Heart left ventricle (tissue), 16 donors: ENCODE measurements around the gene CTTNBP2. TPM values are rescaled to one million over a fixed set of nuclear protein-coding genes. Genes with fewer than 3 reads are reported as not detected.
A peak's percentile ranks its signal among the peaks of the same experiment; 100 is the strongest.

ENCODE experiments used
- ATAC-seq, 4 donors: fragments of 200-7000 bp; cut with Tn5 transposase; one replicate each; pipeline ENCODE4 v1.9.1; 2020 to 2022; ENCODE audit warnings: moderate library complexity in 4 of 4, mild to moderate bottlenecking in 3 of 4, moderate number of reproducible peaks in 1 of 4
- DNase-seq, 5 donors: peaks; one replicate each; pipeline ENCODE4 v3.0.0-alpha.2; 2020
- H3K27ac ChIP-seq, 12 donors: fragments of 200-600 bp; sonication (generic) in 4 of 12; one replicate each; pipeline versions ENCODE4 v1.5.0 to v1.8.0; 2016 to 2022; ENCODE audit warnings: mild to moderate bottlenecking in 2 of 12
- H3K27me3 ChIP-seq, 9 donors: fragments of 200-600 bp; sonication (generic) in 2 of 9; one replicate each; pipeline versions ENCODE4 v1.5.1 to v1.8.0; 2016 to 2022; ENCODE audit warnings: mild to moderate bottlenecking in 3 of 9
- H3K36me3 ChIP-seq, 9 donors: fragments of 200-600 bp; sonication (generic) in 2 of 9; one replicate each; pipeline versions ENCODE4 v1.5.0 to v1.8.0; 2018 to 2022; ENCODE audit warnings: mild to moderate bottlenecking in 2 of 9
- H3K4me1 ChIP-seq, 12 donors: fragments of 200-600 bp; sonication (generic) in 4 of 12; one replicate each; pipeline versions ENCODE4 v1.5.0 to v1.8.0; 2016 to 2022; ENCODE audit warnings: mild to moderate bottlenecking in 3 of 12
- H3K4me3 ChIP-seq, 12 donors: fragments of 200-600 bp; sonication (generic) in 4 of 12; one replicate each; pipeline versions ENCODE4 v1.5.0 to v1.8.0; 2017 to 2022; ENCODE audit warnings: mild to moderate bottlenecking in 9 of 12, moderate library complexity in 4 of 12
- H3K9me3 ChIP-seq, 12 donors: fragments of 200-600 bp; sonication (generic) in 4 of 12; one replicate each; pipeline versions ENCODE4 v1.5.0 to v1.8.0; 2016 to 2022; ENCODE audit warnings: mild to moderate bottlenecking in 1 of 12
- CTCF ChIP-seq, 12 donors: fragments of 200-600 bp; sonication (generic) in 4 of 12; IDR thresholded peaks; one replicate each; pipeline versions ENCODE4 v1.5.0 to v1.8.0; 2018 to 2022; ENCODE audit warnings: antibody characterized with exemption in 12 of 12, mild to moderate bottlenecking in 5 of 12
- POLR2A ChIP-seq, 2 donors: fragments of 450-650 bp; IDR thresholded peaks; one replicate each; pipeline ENCODE4 v1.6.1; 2017; ENCODE audit warnings: antibody characterized with exemption in 2 of 2, mild to moderate bottlenecking in 2 of 2, moderate library complexity in 2 of 2
- WGBS, 4 donors: extraction: QIAGEN DNeasy Blood & Tissue Kit in 2 of 4; methylation state at CpG; one replicate each; pipeline versions ENCODE4 v1.1.5 to v1.1.7; 2013 to 2018; 5-methylcytosine and 5-hydroxymethylcytosine counted together
- intact Hi-C, 10 donors: fragments of 100-400 bp; cut with DNase I; formaldehyde crosslinking; loops; one replicate each; pipeline versions ENCODE4 v1.11.1 to v1.14.2; 2022
- polyA plus RNA-seq, 2 donors: library from polyadenylated mRNA; stranded (reverse); fragments of 200-250 nt; gene quantifications; one replicate each; pipeline ENCODE4 v1.2.3, GENCODE V29; 2013
- total RNA-seq, 9 donors: library from RNA; depleted of rRNA in 2 of 9; stranded (reverse); fragments of >200 nt in 2 of 9; fragmentation: NEBNext Ultra II Directional in 3 of 9; extraction: Animal tissue kit (Norgen Biotek cat#: 25700) in 3 of 9; gene quantifications; one replicate each; pipeline versions ENCODE4 v1.1.0 to v1.2.4, GENCODE V29; 2016 to 2023
- donor health status: ischemic (EF 13 %, LVEDD 7.1; RV severe dilation, severe dysfunction).
- donor health status: healthy with polysubstance abuse.
- donor health status: DM: no; HTN: yes; CAD: no.
- donor health status: DM: no; HTN: no; CAD: no.
- donor health status: ischemic (EF 25% LVEDD 6.9; RV normal size, moderate dysfunction).
- donor health status: ischemic (EF 25% LVEDD 5.7; RV mildly dilated, moderate dysfunction).
- donor health status: healthy.
- donor health status: DM: yes; HTN: yes; CAD: no.
- donor health status: ischemic (EF 35%, LVEDD 5.7; RV mildly dilated, moderate dysfunction).
- donor health status: nonischemic (EF 11% LVEDD 7.7; RV severe dilation, severe dysfunction).
- donor health status: DM: yes; HTN: yes; CAD: no.
- donor health status: PGD.
- donor health status: ischemic (EF 29% LVEDD 5.4; RV normal size, mild dysfunction).
- donor health status: nonischemic (EF 23%, LVEDD 6.1; RV moderate dilation, normal function).

The CTTNBP2 gene
- total and polyA plus RNA-seq, 11 donors, result 0.31 to 3.9 (median 0.76) TPM

DNA sequence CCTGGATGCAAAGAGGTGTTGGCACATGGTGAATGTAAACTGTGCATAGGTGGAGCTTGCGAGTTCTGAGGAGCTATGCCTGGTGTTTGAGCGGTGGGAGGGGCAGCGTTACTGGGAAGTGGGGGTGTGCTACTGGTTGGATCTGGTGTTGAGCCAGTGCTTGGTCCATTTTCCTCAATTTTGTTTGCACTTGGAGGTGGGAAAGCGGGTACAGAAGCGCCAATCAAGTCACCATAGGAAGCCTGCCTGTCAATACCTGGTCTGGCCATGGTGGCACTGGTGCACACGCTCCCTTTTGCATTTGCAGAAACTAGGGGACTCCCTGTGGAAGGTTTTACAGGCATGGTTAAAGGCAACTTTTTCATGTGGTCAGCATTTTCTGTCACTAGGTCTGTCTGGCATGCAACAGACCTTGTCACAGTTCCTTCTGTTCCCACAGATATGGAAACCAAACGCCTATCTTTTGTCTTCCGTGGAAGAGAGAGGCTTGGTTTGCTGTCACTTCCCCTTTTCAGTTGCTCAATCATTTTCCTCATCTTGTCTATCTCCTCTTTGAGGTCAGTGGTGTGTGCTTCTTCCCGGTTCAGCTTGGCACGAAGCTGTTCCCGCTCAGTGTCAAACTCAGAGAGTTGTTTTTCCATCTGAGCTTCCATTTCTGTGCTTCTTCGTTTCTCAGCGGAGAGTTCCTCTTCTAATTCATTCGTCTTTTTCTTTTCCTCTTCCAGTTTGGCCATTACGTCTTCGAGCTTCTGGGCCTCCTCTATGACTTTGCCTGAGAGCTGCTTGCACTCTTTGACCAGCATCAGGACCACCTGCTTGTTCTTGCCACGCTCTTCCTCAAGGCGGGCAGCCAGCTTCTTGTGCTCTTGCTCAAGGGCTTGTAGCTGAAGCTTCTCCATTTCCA, 81.1 kb downstream of the CTTNBP2 start:
- peaks cover 0 to 9% (median 0%) of the 10 kb centered on the region in 9 donors for H3K36me3 ChIP-seq
- no peaks in the 10 kb centered on the region for H3K9me3 ChIP-seq
- DNase-seq (no peak), ATAC-seq (peak; percentile 48 to 81 (median 69))
- 85 to 90% (median 88%) methylated on average over 18 of the region's 18 CpGs for WGBS, 4 donors
- no peaks in the 10 kb centered on the region for H3K27me3 ChIP-seq
- intact Hi-C loops, result no loop called here
- no peak for TF ChIP-seq CTCF (IDR thresholded peaks at IDR 0.05)
- TF ChIP-seq POLR2A (IDR thresholded peaks at IDR 0.05), result no peak
- no peaks in the 10 kb centered on the region for H3K4me1 ChIP-seq
- peak overlapping the region in 3 of 12 donors; percentile 16 to 88 (median 40) for H3K27ac ChIP-seq
- H3K4me3 ChIP-seq, result no peak overlapping the region

GRCh38 chr7:117790731-117791130, 82.5 kb downstream of the CTTNBP2 start:
- WGBS, 4 donors, result 95 to 96% (median 96%) methylated on average over 5 of the region's 5 CpGs
- H3K4me1 ChIP-seq, result no peaks in the 10 kb centered on the region
- TF ChIP-seq POLR2A (IDR thresholded peaks at IDR 0.05) (no peak), CTCF (IDR thresholded peaks at IDR 0.05) (no peak)
- ATAC-seq (no peak), DNase-seq (no peak)
- peaks cover 0 to 9% (median 0%) of the 10 kb centered on the region in 9 donors for H3K36me3 ChIP-seq
- no peak overlapping the region for H3K4me3 ChIP-seq
- no peaks in the 10 kb centered on the region for H3K9me3 ChIP-seq
- no peaks in the 10 kb centered on the region for H3K27me3 ChIP-seq
- no peak overlapping the region for H3K27ac ChIP-seq
- intact Hi-C loops, result no loop called here

DNA sequence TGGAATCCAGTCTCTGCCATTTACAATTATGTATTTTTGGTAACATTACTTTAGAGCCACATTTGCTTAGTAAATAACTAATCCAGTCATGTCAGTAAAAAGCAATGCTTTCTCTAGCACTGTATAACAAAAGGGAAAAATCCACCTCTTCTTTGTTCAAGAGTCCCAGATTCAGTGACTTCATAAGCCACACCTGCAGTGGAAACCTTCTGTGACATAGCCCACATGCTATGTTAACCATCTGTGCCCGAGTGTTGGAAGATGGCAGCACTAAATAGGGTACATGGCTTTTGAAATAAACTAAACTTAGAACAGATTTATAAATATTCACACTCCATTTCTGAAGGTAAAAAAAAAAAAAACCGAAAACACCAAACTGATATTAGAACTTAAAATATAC, 83.0 kb downstream of the CTTNBP2 start:
- no peak overlapping the region for H3K4me3 ChIP-seq
- H3K27me3 ChIP-seq, result no peaks in the 10 kb centered on the region
- ATAC-seq (no peak), DNase-seq (no peak)
- 91 to 96% (median 93%) methylated on average over 2 of the region's 2 CpGs for WGBS, 4 donors
- no peaks in the 10 kb centered on the region for H3K4me1 ChIP-seq
- H3K9me3 ChIP-seq, result no peaks in the 10 kb centered on the region
- intact Hi-C loops, result no loop called here
- TF ChIP-seq CTCF (IDR thresholded peaks at IDR 0.05), result no peak
- no peak for TF ChIP-seq POLR2A (IDR thresholded peaks at IDR 0.05)
- peaks cover 0 to 9% (median 0%) of the 10 kb centered on the region in 9 donors for H3K36me3 ChIP-seq
- no peak overlapping the region for H3K27ac ChIP-seq

GRCh38 chr7:117785431-117785830, 87.8 kb downstream of the CTTNBP2 start:
- Histone ChIP-seq H3K9me3 (no peaks in the 10 kb centered on the region), H3K4me3 (no peak overlapping the region), H3K36me3 (no peaks in the 10 kb centered on the region), H3K4me1 (peaks cover 0 to 8% (median 0%) of the 10 kb centered on the region in 12 donors), H3K27me3 (no peaks in the 10 kb centered on the region), H3K27ac (no peak overlapping the region)
- intact Hi-C loops, result no loop called here
- ATAC-seq (no peak), DNase-seq (no peak)
- WGBS, 4 donors, result 93 to 100% (median 99%) methylated on average over 1 of the region's 1 CpG
- TF ChIP-seq CTCF (IDR thresholded peaks at IDR 0.05), result no peak
- no peak for TF ChIP-seq POLR2A (IDR thresholded peaks at IDR 0.05)
